H1 (cell line): ENCODE data around the gene CSN1S1. TPM values are rescaled to one million over a fixed set of nuclear protein-coding genes. Genes with fewer than 3 reads are reported as not detected.

ENCODE experiments used
- CTCF ChIA-PET: fragments of 300-600 bp; sonication (Branson Sonifier 250); formaldehyde crosslinking; loops from one replicate; lab custom pipeline; 2021; ENCODE audit not compliant: partially characterized antibody; lab: Charles Lee
- POLR2A ChIA-PET: fragments of 300-600 bp; sonication (Branson Sonifier 250); formaldehyde crosslinking; loops from one replicate; lab custom pipeline; 2021; ENCODE audit warnings: inconsistent platforms; ENCODE audit not compliant: partially characterized antibody; lab: Charles Lee
- DNase-seq, 2 experiments: peaks; one replicate each; pipeline versions ENCODE4 v3.0.0 to v3.0.0-alpha.2; 2010 to 2022; ENCODE audit warnings: low spot score in 2 of 2, low read depth in 1 of 2, mixed read lengths in 1 of 2
- FAIRE-seq: peaks from 2 replicates; lab custom pipeline; 2011; peaks lifted over from hg19 to GRCh38; lab: Jason Lieb, UNC
- H2AFZ ChIP-seq: 2 replicates; pipeline ENCODE4 v1.8.1; 2012; ENCODE audit warnings: low read length, inconsistent platforms
- H2AK5ac ChIP-seq: 2 replicates; pipeline ENCODE4 v1.6.1; 2013; ENCODE audit warnings: low read depth, low read length
- H2BK120ac ChIP-seq: replicated peaks from 2 replicates; pipeline ENCODE3; 2013; ENCODE audit warnings: low read depth, low read length, inconsistent platforms
- H2BK12ac ChIP-seq: 2 replicates; pipeline ENCODE4 v1.6.1; 2013; ENCODE audit warnings: low read depth, low read length
- H2BK15ac ChIP-seq: 2 replicates; pipeline ENCODE4 v1.6.1; 2013; ENCODE audit warnings: low read length
- H2BK20ac ChIP-seq: 2 replicates; pipeline ENCODE4 v1.6.1; 2013; ENCODE audit warnings: low read length
- H2BK5ac ChIP-seq: 2 replicates; pipeline ENCODE4 v1.6.1; 2013; ENCODE audit warnings: low read depth, low read length
- H3K14ac ChIP-seq: 2 replicates; pipeline ENCODE4 v1.6.1; 2013; ENCODE audit warnings: inconsistent platforms; ENCODE audit not compliant: insufficient read length
- H3K18ac ChIP-seq: 2 replicates; pipeline ENCODE4 v1.6.1; 2013; ENCODE audit warnings: low read length; ENCODE audit errors: extremely low read depth
- H3K23ac ChIP-seq: 2 replicates; pipeline ENCODE4 v1.6.1; 2013; ENCODE audit warnings: inconsistent platforms; ENCODE audit not compliant: insufficient read length
- H3K23me2 ChIP-seq: 2 replicates; pipeline ENCODE4 v1.6.1; 2013; ENCODE audit warnings: low read depth, low read length
- H3K27ac ChIP-seq: 2 replicates; pipeline ENCODE4 v1.6.1; 2011; ENCODE audit warnings: low read depth, low read length, inconsistent platforms
- H3K27me3 ChIP-seq, 4 experiments: replicated peaks in 1 of 4; 1 replicate in 1 of 4; 2 replicates in 3 of 4; pipeline versions ENCODE4 v1.6.1 to v1.8.1; 2011 to 2013; ENCODE audit warnings: low read length in 3 of 4, mild to moderate bottlenecking in 3 of 4, inconsistent platforms in 2 of 4, mixed read lengths in 2 of 4, moderate library complexity in 1 of 4; ENCODE audit not compliant: control insufficient read depth in 3 of 4, insufficient read depth in 3 of 4; ENCODE audit errors: extremely low read depth in 1 of 4
- H3K36me3 ChIP-seq, 4 experiments: 2 replicates each; pipeline versions ENCODE4 v1.6.1 to v1.8.1; 2011 to 2013; ENCODE audit warnings: mild to moderate bottlenecking in 4 of 4, low read length in 3 of 4, moderate library complexity in 2 of 4, control low read depth in 1 of 4, inconsistent platforms in 1 of 4; ENCODE audit not compliant: insufficient read depth in 4 of 4, control insufficient read depth in 2 of 4
- H3K4ac ChIP-seq: replicated peaks from 2 replicates; pipeline ENCODE3; 2013; ENCODE audit warnings: low read length, low read depth, mixed read lengths, inconsistent platforms; ENCODE audit not compliant: insufficient read length
- H3K4me1 ChIP-seq, 4 experiments: replicated peaks in 1 of 4; 1 replicate in 1 of 4; 2 replicates in 3 of 4; pipeline versions ENCODE4 v1.6.1 to v1.8.1; 2011 to 2013; ENCODE audit warnings: low read length in 3 of 4, inconsistent platforms in 2 of 4, mixed read lengths in 1 of 4; ENCODE audit not compliant: insufficient read depth in 4 of 4, control insufficient read depth in 3 of 4
- H3K4me2 ChIP-seq, 2 experiments: 2 replicates each; pipeline versions ENCODE4 v1.6.1 to v1.8.1; 2011 to 2013; ENCODE audit warnings: low read depth in 2 of 2, low read length in 2 of 2, control low read depth in 1 of 2, inconsistent platforms in 1 of 2, mild to moderate bottlenecking in 1 of 2; ENCODE audit not compliant: insufficient read depth in 1 of 2
- H3K4me3 ChIP-seq, 4 experiments: fragments of 200-600, 300-600 bp in 1 of 4; sonication (generic), shearing (Covaris generic), sonication (Bioruptor Twin) in 1 of 4; 2 replicates each; pipeline versions ENCODE4 v1.5.1 to v1.8.1; 2011 to 2016; ENCODE audit warnings: low read length in 4 of 4, low read depth in 3 of 4, control low read depth in 2 of 4, inconsistent platforms in 2 of 4, mild to moderate bottlenecking in 2 of 4, mixed read lengths in 1 of 4, moderate library complexity in 1 of 4; ENCODE audit not compliant: insufficient read depth in 2 of 4; ENCODE audit errors: extremely low read depth in 1 of 4
- H3K56ac ChIP-seq: replicated peaks from 2 replicates; pipeline ENCODE3; 2013; ENCODE audit warnings: low read depth, mild to moderate bottlenecking, mixed read lengths, low read length, inconsistent platforms; ENCODE audit not compliant: insufficient read length
- H3K79me1 ChIP-seq: 2 replicates; pipeline ENCODE4 v1.6.1; 2013; ENCODE audit warnings: low read depth, low read length, control low read depth
- H3K79me2 ChIP-seq, 2 experiments: 2 replicates each; pipeline versions ENCODE4 v1.6.1 to v1.8.1; 2012 to 2013; ENCODE audit warnings: low read length in 2 of 2, mild to moderate bottlenecking in 2 of 2, inconsistent platforms in 1 of 2; ENCODE audit not compliant: insufficient read depth in 2 of 2, control insufficient read depth in 1 of 2
- H3K9ac ChIP-seq, 4 experiments: replicated peaks in 1 of 4; 1 replicate in 1 of 4; 2 replicates in 3 of 4; pipeline versions ENCODE4 v1.6.1 to v1.8.1; 2011 to 2013; ENCODE audit warnings: low read depth in 3 of 4, low read length in 3 of 4, control low read depth in 2 of 4, mild to moderate bottlenecking in 2 of 4, moderate library complexity in 2 of 4, inconsistent platforms in 1 of 4; ENCODE audit errors: extremely low read depth in 1 of 4
- H3K9me3 ChIP-seq, 2 experiments: 2 replicates each; pipeline versions ENCODE4 v1.6.1 to v1.8.1; 2012 to 2013; ENCODE audit warnings: mild to moderate bottlenecking in 2 of 2, moderate library complexity in 2 of 2, control low read depth in 1 of 2, inconsistent platforms in 1 of 2, low read depth in 1 of 2, low read length in 1 of 2, mixed read lengths in 1 of 2; ENCODE audit not compliant: insufficient read depth in 2 of 2
- H4K20me1 ChIP-seq, 2 experiments: replicated peaks in 1 of 2; 2 replicates each; pipeline versions ENCODE3 to v1.8.1; 2011 to 2013; ENCODE audit warnings: inconsistent platforms in 2 of 2, low read length in 2 of 2, mild to moderate bottlenecking in 1 of 2; ENCODE audit not compliant: insufficient read depth in 2 of 2, control insufficient read depth in 1 of 2
- H4K5ac ChIP-seq: 2 replicates; pipeline ENCODE4 v1.6.1; 2013; ENCODE audit warnings: low read length, low read depth, mixed read lengths, inconsistent platforms; ENCODE audit not compliant: insufficient read length
- H4K8ac ChIP-seq: 2 replicates; pipeline ENCODE4 v1.8.0; 2013; ENCODE audit warnings: mild to moderate bottlenecking, moderate library complexity, low read length, inconsistent platforms; ENCODE audit not compliant: insufficient read depth; ENCODE audit errors: extremely low read depth
- H4K91ac ChIP-seq: replicated peaks from 2 replicates; pipeline ENCODE3; 2013; ENCODE audit warnings: low read length, mixed read lengths, inconsistent platforms; ENCODE audit not compliant: insufficient read length
- BCL11A ChIP-seq, 2 experiments: IDR thresholded peaks; one replicate each; pipeline ENCODE4 v1.6.1; 2011; ENCODE audit warnings: low read depth in 2 of 2, low read length in 2 of 2, mild to moderate bottlenecking in 2 of 2
- CBX5 ChIP-seq: fragments of 300-800, 300-1000 bp; sonication (generic); IDR thresholded peaks from 2 replicates; pipeline ENCODE4 v1.7.1; 2016; ENCODE audit warnings: antibody characterized with exemption, low read length, low read depth
- CREB1 ChIP-seq: IDR thresholded peaks from 2 replicates; pipeline ENCODE4 v1.6.1; 2012; ENCODE audit warnings: inconsistent platforms
- EGR1 ChIP-seq: IDR thresholded peaks from 2 replicates; pipeline ENCODE4 v1.6.1; 2011; ENCODE audit warnings: low read depth, low read length, borderline replicate concordance
- EP300 ChIP-seq, 2 experiments: IDR thresholded peaks; 1 replicate in 1 of 2; 2 replicates in 1 of 2; pipeline ENCODE4 v1.6.1; 2011 to 2012; ENCODE audit warnings: low read depth in 2 of 2, low read length in 2 of 2, mild to moderate bottlenecking in 2 of 2, borderline replicate concordance in 1 of 2, inconsistent platforms in 1 of 2, moderate library complexity in 1 of 2
- GABPA ChIP-seq: IDR thresholded peaks from 2 replicates; pipeline ENCODE4 v1.6.1; 2011; ENCODE audit warnings: mild to moderate bottlenecking, low read length, moderate library complexity, borderline replicate concordance; ENCODE audit not compliant: insufficient read depth
- HDAC2 ChIP-seq, 2 experiments: fragments of 300-600 bp in 1 of 2; sonication (generic) in 1 of 2; IDR thresholded peaks; 2 replicates each; pipeline ENCODE4 v1.6.1; 2011 to 2012; ENCODE audit warnings: low read depth in 2 of 2, low read length in 2 of 2, mild to moderate bottlenecking in 2 of 2, moderate library complexity in 2 of 2, borderline replicate concordance in 1 of 2, inconsistent platforms in 1 of 2
- MAFK ChIP-seq: IDR thresholded peaks from 2 replicates; pipeline ENCODE4 v1.6.1; 2012; ENCODE audit warnings: low read depth, mild to moderate bottlenecking, improper control_type of control experiment, low read length
- PHF8 ChIP-seq: fragments of 200-600 bp; sonication (generic); conservative IDR thresholded peaks from 2 replicates; pipeline ENCODE4 v1.7.1; 2012; ENCODE audit warnings: low read depth, mild to moderate bottlenecking, inconsistent platforms, low read length, moderate library complexity
- RFX5 ChIP-seq: IDR thresholded peaks from 2 replicates; pipeline ENCODE4 v1.6.1; 2011; ENCODE audit warnings: low read depth, low read length, improper control_type of control experiment, borderline replicate concordance
- SRF ChIP-seq: IDR thresholded peaks from 2 replicates; pipeline ENCODE4 v1.6.1; 2011; ENCODE audit warnings: mild to moderate bottlenecking, low read depth, low read length, moderate library complexity
- WGBS, 2 experiments: shearing (Covaris generic) in 1 of 2; methylation state at CpG; one replicate each; pipeline versions ENCODE4 v1.1.6 to v1.1.7; 2013 to 2015; ENCODE audit warnings: low lambda C conversion rate in 2 of 2, mixed read lengths in 2 of 2, inconsistent platforms in 1 of 2, low coverage in 1 of 2, missing lambda C conversion rate in 1 of 2; ENCODE audit not compliant: insufficient replicate concordance in 2 of 2, insufficient coverage in 1 of 2, insufficient read length in 1 of 2; ENCODE audit errors: extremely low coverage in 1 of 2, missing lambda C conversion rate in 1 of 2; 5-methylcytosine and 5-hydroxymethylcytosine counted together
- long read RNA-seq, 2 experiments: library from RNA in 1 of 2; library from capped mRNA in 1 of 2; stranded (forward); transcript quantifications; one replicate each; pipeline ENCODE4 v2.0.0, GENCODE V29; 2021; ENCODE audit warnings: inconsistent platforms in 1 of 2
- polyA minus RNA-seq, 3 experiments: library from RNA; depleted of rRNA, polyadenylated mRNA; stranded (reverse); fragments of >200 nt; gene quantifications; 1 replicate in 2 of 3; 2 replicates in 1 of 3; pipeline ENCODE4 v1.2.3, GENCODE V29; 2011
- polyA plus RNA-seq, 7 experiments: library from polyadenylated mRNA; depleted of rRNA in 3 of 7; stranded (reverse) in 5 of 7; unstranded in 2 of 7; fragments of >200 nt in 5 of 7; fragments of 200-250 nt in 2 of 7; gene quantifications; 1 replicate in 5 of 7; 2 replicates in 1 of 7; 4 replicates in 1 of 7; pipeline versions ENCODE4 v1.2.1 to v1.2.3, GENCODE V29; 2011 to 2013; ENCODE audit warnings: missing spikeins in 2 of 7, mixed read lengths in 2 of 7
- total RNA-seq: library from RNA; stranded (reverse); fragmentation: NEBNext Ultra II Directional; extraction: Animal tissue kit (Norgen Biotek cat#: 25700); gene quantifications from 2 replicates; pipeline ENCODE4 v1.2.1, GENCODE V29; 2021

CSN1S1 gene, protein sequence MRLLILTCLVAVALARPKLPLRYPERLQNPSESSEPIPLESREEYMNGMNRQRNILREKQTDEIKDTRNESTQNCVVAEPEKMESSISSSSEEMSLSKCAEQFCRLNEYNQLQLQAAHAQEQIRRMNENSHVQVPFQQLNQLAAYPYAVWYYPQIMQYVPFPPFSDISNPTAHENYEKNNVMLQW
- not detected in 2 replicates for total RNA-seq
- not detected in 2 replicates for polyA plus RNA-seq (2011; rRNA removed)
- not detected for polyA plus RNA-seq (2011; cell fraction: cytosol; rRNA removed)
- polyA plus RNA-seq (2011; cell fraction: nucleus; rRNA removed) = not detected
- polyA plus RNA-seq (2012, experiment 1 of 2) = not detected in 4 replicates
- not detected for polyA plus RNA-seq (2012, experiment 2 of 2)
- not detected for polyA plus RNA-seq (2013, experiment 1 of 2)
- not detected for polyA plus RNA-seq (2013, experiment 2 of 2)
- polyA minus RNA-seq (2011; rRNA and poly(A)+ RNA removed) = not detected in 2 replicates
- polyA minus RNA-seq (2011; cell fraction: cytosol; rRNA and poly(A)+ RNA removed) = not detected
- not detected for polyA minus RNA-seq (2011; cell fraction: nucleus; rRNA and poly(A)+ RNA removed)
- long read RNA-seq, experiment 1 = 0 reads
- long read RNA-seq, experiment 2 = 0 reads

- no peak within 1 kb of the TSS for H3K14ac ChIP-seq
- POLR2A ChIA-PET = no interaction called here
- no peaks in the 10 kb centered on the region for H3K79me1 ChIP-seq
- H4K8ac ChIP-seq = no peak within 1 kb of the TSS
- H3K56ac ChIP-seq = no peak within 1 kb of the TSS
- H3K79me2 ChIP-seq = no peaks in the 10 kb centered on the region
- H3K4me1 ChIP-seq = no peaks in the 10 kb centered on the region
- H4K5ac ChIP-seq = no peak within 1 kb of the TSS
- no peak within 1 kb of the TSS for H2BK120ac ChIP-seq
- CTCF ChIA-PET = interaction anchor here (1.2 kb wide), 1 partner anchor 253 kb away, joined by 3 read pairs; no protein-coding TSS in a partner anchor
- no peak within 1 kb of the TSS for H3K23ac ChIP-seq
- no peaks in the 10 kb centered on the region for H4K20me1 ChIP-seq
- no peak within 1 kb of the TSS for H2AFZ ChIP-seq
- no peak within 1 kb of the TSS for H3K18ac ChIP-seq
- H2BK15ac ChIP-seq = no peak within 1 kb of the TSS
- no peak within 1 kb of the TSS for H3K9ac ChIP-seq
- H2AK5ac ChIP-seq = no peak within 1 kb of the TSS
- no peak within 1 kb of the TSS for H3K4ac ChIP-seq
- no peaks in the 10 kb centered on the region for H3K36me3 ChIP-seq
- no peak within 1 kb of the TSS for H2BK20ac ChIP-seq
- H3K4me3 ChIP-seq = no peak within 1 kb of the TSS
- no peaks in the 10 kb centered on the region for H3K23me2 ChIP-seq
- no peaks in the 10 kb centered on the region for H3K9me3 ChIP-seq
- no peak within 1 kb of the TSS for H2BK12ac ChIP-seq
- no peak within 1 kb of the TSS for H3K4me2 ChIP-seq
- H3K27me3 ChIP-seq = peaks cover 0 to 1% (median 0%) of the 10 kb centered on the region in 4 experiments; a peak in 1 of 7 replicates
- DNase-seq (no peak), FAIRE-seq (no peak)
- no peak within 1 kb of the TSS for H4K91ac ChIP-seq
- H2BK5ac ChIP-seq = no peak within 1 kb of the TSS
- H3K27ac ChIP-seq = no peak within 1 kb of the TSS
- 96% methylated on average over 3 of the region's 3 CpGs; no CpG with 5 or more reads in 1 of the 2 experiments for WGBS, 2 experiments
- TF ChIP-seq GABPA = no peak
- TF ChIP-seq MAFK = no peak
- TF ChIP-seq CREB1 = no peak
- TF ChIP-seq BCL11A (IDR thresholded peaks at IDR 0.05; ENCODE audit: low read depth in 2 of 2, low read length in 2 of 2) = no peak
- TF ChIP-seq HDAC2 (IDR thresholded peaks at IDR 0.05; ENCODE audit: borderline replicate concordance in 1 of 2, low read depth in 2 of 2, low read length in 2 of 2) = no peak
- no peak for TF ChIP-seq SRF
- no peak for TF ChIP-seq PHF8
- TF ChIP-seq RFX5 = no peak
- TF ChIP-seq EGR1 = no peak
- TF ChIP-seq EP300 (IDR thresholded peaks at IDR 0.05; ENCODE audit: borderline replicate concordance in 1 of 2, low read depth in 2 of 2, low read length in 2 of 2) = no peak
- no peak for TF ChIP-seq CBX5
These were observed at the start of gene CSN1S1 for GRCh38 chr4:69930768-69931167. Gene CSN1S1 (plus strand): TSS chr4:69931068. CDS start chr4:69932556, 1,488 bp downstream.
